Inflammatory macrophage (primary cell): ENCODE data around the gene DHX8.
"Not testable (repeated sequence)": the region's sequence is repeated elsewhere in the genome, so short reads cannot be mapped to it uniquely, and the experiment has no call there.

ENCODE experiments used
- DNase-seq, 2 donors: peaks; one replicate each; pipeline ENCODE4 v3.0.0-alpha.2; 2020 to 2022

DHX8 gene

DNA sequence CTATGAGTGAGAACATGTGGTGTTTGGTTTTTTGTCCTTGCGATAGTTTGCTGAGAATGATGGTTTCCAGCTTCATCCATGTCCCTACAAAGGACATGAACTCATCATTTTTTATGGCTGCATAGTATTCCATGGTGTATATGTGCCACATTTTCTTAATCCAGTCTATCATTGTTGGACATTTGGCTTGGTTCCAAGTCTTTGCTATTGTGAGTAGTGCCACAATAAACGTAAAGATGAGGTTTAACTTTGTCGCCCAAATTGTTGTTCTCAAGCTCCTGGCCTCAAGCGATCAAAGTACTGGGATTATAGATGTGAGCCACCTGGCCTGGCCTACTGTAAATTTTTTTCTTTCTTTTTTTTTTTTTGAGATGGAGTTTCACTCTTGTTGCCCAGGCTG lies 21.2 kb upstream of the DHX8 start:
- DNase-seq = not testable (repeated sequence)

DNA sequence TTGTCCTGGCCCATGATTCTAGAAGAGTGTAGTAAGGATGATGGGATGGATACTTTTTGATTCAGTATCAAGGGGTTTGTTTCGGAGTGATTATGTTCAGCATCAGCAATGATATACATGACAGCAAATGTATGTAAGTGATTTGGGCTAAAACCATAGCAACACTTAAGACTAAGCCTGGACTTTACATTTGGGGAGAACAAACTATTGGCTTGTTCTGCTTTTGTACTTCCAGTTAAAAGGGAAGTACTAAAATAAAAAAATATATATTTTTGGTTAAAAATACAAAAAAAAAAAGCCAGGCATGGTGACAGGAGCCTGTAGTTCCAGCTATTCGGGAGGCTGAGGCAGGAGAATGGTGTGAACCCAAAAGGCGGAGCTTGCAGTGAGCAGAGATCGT lies 20.5 kb upstream of the DHX8 start:
- peak; percentile 51 to 74 for DNase-seq

DNA sequence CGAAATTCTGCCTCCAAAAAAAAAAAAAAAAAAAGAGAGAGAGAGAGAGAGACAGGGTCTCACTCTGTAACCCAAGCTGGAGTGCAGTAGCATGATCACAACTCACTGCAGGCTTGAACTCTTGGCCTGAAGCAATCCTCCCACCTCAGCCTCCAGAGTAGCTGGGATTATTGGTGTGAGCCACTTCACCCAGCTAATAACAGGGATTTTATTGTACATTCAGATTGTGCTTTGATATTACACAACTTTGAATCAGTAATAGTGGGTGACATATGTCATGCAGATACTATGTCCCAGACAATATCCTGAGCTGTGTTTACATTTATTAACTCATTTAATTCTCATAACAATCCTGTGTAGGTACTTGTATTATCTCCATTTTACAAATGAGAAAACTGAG lies 19.7 kb upstream of the DHX8 start:
- no peak for DNase-seq

DNA sequence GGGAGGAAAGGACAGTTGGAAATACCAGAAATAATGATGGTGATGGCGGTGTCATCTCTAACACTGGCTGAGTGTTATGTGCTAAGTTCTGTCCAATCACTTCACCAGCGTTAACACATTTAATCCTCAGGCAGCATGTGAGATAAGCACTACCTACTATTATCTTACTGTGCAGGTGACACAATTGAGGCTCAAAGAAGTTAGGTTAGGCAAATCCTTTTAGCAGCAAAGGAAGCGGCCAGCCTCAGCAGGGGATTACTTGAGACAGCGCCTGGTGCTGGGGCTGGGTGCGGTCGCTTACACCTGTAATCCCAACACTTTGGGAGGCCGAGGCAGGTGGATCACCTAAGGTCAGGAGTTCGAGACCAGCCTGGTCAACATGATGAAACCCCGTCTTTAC lies 18.7 kb upstream of the DHX8 start:
- DNase-seq = no peak

DNA sequence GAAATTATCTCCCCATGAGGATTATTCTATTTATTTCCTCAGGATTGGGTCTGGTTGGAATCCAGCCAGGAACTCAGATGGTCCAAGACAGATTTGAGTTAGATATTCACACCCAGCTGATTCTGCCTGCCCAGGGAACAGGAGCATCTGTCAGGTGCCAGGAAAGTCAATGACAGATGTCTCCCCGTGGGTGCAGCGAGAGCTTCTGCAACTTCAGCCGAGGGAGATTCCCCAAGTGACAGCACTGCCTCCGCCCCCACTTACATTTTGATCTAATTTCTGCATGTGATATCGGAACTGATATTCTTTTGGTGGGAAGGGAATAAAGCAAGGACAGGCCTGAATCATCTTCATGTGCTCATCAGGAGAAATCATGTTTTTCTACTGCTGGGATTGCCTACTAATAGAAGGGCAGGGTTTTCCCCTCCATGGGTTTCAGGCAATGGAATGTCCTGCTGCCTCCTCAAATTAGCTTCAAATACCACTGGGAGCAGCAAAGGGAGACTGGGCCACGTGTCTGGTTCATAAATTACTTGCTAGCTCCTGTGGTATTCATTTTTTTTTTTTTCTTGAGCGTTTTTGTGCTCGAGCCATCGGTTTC lies 15.7 kb upstream of the DHX8 start:
- DNase-seq = peak; percentile 72 to 96

DNA sequence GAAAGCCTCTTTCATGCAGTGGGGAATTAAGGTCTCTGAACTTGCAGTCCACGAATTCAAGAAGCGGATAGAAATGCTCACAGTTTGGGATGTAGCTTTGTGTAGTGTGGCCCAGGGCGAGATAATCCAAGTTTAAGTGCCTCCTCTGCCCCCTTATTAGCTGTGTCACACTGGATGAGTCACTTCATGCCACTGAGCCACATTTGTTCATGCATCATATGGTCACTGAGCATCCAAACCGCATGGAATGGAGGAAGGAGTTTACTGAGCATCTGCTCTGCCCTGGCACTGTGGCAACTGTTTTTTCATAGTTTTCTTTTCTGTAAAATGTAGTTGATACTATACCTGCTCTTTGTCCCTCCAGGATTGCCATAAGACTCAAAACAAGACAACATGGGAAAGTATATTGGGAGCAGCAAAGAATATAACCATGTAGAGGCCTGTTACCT lies 15.1 kb upstream of the DHX8 start:
- DNase-seq = peak; percentile 48 to 88

DNA sequence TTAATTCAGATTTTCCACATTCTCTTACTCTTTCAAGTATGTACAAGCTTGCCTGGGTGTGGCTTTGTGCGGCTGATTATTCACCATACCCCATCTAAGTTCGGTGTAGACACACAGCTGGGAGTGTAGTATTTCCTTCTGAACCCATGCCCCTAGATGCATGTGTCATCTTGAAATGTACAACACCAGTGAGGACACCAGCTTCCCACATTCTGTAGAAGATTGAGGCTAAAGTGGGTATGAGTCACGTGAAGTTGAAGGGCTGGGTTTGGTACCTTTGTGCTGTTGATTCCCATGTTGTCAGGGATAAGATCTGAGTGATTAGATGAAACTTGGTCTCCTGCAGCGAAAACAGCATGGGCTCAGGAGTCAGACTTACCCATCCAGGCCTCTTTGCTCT lies 14.6 kb upstream of the DHX8 start:
- peak; percentile 41 to 78 for DNase-seq

DNA sequence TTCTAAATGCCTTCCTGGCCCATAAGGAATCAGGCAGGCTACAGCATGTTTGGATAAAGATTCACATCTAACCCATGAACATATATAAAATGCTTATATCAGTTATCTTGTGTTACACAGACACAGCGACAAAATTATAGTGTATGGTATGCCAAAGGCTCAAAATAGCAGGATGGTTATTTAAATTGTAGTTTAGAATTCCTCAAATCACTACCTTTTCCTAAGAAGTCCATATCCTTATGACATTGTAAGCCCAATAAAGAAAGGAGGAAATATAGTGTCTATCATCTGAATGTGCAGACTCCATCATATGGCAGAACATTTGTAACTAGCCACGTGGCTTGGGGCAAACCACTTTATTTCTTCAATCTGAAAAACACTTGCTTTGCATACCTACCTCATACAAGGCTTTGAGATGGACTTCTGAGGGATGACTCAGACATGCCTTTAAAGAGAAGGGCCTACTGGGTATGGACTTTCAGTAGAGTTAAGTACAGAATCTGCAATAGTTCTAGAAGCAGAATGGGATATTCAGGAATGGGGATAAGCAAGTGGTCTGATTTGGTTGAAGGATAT lies 12.1 kb upstream of the DHX8 start:
- peak in 1 of 2 donors; percentile 21 for DNase-seq

DNA sequence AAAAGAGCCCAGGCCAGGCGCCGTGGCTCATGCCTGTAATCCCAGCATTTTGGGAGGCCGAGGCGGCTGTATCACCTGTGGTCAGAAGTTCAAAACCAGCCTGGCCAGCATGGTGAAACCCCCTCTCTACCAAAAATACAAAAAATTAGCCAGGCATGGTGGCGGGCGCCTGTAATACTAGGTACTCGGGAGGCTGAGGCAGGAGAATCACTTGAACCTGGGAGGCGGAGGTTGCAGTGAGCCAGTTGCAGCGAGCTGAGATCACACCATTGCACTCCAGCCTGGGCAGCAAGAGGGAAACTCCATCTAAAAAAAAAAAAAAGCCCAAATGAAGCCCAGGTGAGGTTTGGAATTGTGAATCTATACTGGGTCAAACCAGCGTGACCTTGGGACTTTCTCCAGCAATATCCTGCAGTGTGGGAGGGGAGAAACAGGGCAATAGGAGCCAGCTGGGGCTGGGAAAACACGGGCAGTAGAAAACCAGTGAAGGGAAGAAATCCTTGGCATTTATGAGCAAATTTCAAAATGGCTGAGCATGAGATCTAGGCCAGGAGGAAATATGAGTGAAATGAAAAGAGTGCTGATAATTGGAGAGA lies 8.2 kb upstream of the DHX8 start:
- no peak for DNase-seq

DNA sequence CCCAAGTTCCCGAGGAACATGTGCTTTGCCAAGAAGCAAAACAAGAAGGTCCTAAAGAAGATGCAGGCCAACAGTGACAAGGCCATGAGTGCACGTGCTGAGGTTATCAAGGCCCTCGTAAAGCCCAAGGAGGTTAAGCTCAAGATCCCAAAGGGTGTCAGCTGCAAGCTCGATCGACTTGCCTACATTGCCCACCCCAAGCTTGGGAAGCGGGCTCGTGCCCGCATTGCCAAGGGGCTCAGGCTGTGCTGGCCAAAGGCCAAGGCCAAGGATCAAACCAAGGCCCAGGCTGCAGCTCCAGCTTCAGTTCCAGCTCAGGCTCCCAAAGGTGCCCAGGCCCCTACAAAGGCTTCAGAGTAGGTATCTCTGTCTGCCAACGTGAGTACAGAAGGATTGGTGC lies 7.5 kb upstream of the DHX8 start:
- DNase-seq = not testable (repeated sequence)

DNA sequence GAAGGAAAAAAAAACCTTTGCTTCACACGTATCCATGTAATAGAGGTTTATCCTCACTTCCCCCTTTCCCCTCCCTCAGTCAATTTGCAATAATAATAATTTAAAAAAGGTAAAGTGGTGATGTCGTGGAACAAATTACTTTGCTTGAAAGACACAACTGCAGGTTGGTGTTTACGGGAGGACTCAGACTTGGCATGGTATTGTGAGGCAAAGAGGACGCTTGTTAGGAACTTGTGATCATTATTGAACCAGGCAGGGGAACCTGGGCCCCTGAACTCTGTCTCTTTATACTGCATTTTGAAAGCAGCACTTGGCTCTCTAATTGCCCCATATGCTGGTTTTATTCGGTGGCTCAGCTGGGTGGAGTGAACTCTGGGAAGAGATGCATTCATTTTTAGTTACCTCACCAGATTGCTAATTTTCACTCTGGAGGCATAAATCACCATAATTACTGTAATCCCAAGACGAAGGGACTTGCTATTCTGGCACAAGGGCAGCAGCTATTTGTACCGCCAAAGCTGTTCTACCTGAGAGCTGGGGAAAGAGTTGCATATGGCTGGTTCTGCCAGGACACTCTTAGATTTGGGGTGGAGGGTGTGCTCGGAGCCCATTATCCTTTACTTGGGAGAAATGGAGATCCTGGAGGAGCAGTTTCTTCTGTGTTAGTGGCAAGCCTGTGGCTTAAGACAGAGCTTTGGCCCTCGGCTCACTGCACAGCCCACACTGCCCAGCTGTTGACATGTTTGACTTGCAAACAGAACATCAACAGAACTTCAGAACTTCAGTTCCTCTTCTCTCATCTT lies 5.7 kb upstream of the DHX8 start:
- peak in 1 of 2 donors; percentile 23 for DNase-seq

DNA sequence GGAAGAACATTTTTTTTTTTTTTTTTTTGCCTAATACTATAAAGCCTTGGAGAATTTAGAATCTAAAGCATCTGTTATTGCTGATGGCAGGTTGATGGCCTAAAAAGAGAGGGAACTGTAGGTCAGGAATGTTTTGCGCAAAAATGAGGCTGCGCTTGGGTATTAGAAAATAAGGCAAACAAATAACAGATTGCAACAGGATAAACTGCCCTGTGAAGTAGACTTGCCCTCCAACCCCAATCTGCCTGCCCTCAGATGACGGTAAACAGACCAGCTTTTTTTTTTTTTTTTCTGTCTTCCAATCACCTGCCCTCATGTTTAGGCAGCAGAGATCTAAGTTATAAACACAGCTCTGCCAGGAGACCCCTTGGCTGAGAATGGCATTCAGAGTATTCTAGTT lies 3.8 kb upstream of the DHX8 start:
- no peak for DNase-seq

DNA sequence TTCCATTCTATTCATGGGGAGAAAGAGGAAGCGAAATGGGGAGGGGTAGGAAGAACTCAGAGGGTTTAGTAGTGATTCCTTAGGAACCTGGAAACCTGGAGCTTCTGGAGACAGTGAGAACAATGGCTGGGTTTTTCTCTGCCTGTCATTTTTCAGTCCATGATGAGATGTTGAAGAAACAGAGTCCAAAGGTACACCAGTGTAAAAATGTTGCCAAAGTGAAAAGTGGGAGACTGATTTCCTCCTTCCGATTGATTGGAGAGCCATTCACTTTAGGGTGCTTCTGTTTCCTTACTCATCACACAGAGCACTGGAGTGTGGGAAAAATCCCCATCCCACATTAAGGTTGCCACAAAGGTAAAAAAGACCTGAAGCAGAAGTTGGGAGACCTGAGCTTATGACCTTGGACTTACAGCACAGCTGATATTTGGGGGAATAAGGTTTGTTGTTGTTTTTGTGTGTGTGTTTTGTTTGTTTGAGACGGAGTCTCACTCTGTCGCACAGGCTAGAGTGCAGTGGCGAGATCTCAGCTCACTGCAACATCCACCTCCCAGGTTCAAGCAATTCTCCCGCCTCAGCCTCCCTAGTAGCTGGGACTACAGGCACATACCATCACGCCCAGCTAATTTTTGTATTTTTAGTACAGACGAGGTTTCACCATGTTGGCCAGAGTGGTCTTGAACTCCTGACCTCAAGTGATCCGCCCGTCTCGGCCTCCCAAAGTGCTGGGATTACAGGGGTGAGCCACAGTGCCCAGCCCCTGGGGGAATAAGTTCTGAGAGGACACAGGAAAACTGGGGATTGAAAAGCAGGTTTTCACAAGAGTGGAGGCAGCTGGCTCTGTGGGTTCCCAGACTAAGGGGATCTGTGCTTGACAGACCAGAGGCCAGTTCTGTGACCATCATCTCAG lies 1.4 kb upstream of the DHX8 start:
- DNase-seq = no peak

DNA sequence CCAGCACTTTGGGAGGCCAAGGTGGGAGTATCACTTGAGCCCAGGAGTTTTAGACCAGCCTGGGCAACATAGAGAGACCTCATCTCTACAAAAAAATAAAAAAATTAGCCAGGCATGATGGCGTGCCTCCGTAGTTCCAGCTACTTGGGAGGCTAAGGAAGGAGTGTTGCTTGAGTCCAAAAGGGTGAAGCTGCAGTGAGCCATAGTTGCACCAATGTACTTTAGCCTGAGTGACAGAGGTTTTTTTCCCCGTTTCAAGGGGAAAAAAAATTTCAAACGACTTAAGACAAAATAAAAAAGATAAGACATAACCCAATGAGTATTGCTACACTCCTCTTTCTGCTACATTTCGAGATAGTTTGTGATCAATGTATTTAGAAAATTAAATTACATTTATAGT lies 6.8 kb downstream of the DHX8 start:
- DNase-seq = no peak

DNA sequence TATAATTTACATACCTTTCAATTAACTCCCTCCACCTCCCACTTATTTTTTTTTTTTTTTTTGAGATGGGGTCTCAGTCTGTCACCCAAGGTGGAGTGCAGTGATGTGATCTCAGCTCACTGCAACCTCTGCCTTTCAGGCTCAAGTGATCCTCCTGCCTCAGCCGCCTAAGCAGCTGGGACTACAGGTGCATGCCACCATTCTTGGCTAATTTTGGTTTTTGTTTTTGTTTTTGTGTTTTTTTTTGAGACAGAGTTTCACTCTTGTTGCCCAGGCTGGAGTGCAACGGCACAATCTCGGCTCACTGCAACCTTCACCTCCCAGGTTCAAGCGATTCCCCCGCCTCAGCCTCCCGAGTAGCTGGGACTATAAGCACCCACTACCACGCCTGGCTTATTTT lies 25.7 kb downstream of the DHX8 start:
- not testable (repeated sequence) for DNase-seq

DNA sequence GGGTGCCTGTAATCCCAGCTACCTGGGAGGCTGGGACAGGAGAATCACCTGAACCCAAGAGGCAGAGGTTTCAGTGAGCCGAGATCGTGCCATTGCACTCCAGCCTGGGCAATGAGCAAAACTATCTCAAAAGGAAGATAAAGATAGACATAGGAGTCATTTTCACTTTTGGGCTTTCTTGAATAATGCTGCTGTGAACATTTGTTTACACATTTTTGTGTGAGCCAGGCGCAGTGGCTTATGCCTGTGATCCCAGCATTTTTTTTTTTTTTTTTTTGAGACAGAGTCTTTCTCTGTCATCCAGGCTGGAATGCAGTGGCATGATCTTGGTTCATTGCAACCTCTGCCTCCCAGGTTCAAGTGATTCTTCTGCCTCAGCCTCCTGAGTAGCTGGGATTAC lies 27.4 kb downstream of the DHX8 start:
- not testable (repeated sequence) for DNase-seq

DNA sequence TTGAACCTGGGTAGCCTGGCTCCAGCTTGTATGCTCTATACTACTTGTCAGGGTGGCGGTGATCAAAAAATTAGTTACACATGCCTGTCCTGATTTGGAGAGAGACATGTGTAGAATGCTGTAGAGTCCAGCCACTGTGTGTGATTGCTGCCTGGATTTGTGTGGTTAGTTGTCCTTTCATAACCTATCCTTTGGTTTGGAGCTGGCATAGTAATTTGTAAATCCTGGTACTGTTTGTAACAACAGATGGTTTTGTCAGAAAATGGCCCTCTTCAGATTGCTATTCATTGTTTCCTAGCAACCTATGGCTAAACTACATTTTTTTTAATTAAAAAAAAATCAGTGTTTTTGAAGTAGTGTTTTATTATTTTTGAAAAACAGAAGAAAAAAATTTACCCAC lies 31.9 kb downstream of the DHX8 start:
- no peak for DNase-seq

DNA sequence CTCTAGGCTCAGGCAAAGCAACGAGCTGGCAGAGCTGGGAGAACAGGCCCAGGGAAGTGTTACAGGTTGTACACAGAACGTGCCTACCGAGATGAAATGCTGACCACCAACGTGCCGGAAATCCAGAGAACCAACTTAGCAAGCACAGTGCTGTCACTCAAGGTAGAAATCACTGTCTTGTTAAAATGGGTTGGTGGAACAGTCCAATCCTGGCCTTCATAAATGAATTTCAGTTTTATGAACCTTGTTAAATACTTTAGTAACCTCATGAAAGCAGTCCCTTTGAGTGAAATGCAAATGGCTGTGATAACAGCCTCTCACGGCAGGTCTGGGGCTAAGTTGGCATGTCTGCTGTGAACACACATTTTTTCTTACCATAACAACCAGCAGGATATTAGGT lies 33.4 kb downstream of the DHX8 start:
- DNase-seq = no peak

DNA sequence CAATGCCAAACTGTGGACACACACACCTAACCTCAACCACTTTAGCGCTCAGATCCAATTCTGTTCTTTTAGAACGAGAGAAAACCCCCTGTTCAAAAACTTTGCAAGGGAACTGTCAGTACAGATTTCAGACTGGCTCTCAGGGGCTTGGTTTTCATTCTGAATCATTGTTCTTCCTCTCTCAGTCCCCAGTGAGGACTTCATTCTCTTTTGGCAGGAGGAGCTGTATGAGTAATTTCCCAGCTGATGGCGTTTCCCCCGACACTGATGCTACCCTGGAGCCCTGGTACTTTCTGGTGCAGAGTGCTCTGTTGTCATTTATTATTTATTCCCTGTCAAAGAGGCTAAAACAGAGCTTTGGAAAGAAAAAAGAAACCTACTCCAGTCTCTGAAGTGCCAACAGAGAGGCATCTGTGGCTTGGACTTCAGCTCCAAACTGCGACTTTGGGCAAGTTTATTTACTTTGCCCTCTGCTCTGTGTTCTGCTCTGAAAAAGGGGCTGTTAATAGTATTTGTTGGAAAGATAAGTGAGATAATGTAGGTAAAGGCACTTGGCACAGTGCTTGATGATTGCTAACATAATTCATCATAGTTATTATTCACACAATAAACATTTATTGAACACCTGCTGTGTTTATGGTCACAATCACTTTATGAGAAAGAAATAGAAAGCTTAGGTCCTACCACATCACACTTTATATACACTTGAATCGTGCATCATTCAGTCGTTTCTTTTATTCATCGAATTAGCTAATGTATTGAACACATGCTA lies 34.0 kb downstream of the DHX8 start:
- no peak for DNase-seq

DNA sequence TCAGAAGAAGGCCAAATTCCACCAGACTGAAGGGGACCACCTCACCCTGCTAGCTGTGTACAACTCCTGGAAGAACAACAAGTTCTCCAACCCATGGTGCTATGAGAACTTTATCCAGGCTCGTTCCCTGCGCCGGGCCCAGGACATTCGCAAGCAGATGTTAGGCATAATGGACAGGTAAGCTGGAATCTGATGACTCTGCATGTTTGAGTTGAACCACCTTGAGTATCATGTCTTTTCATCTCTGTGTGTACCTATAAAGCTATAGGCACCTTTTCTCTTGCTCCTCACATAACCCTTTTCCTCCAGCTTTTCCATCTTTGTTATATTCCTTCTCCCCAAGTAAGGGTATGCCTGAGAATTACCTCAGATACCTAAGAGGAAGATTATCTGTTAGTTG lies 37.6 kb downstream of the DHX8 start:
- DNase-seq = no peak

DNA sequence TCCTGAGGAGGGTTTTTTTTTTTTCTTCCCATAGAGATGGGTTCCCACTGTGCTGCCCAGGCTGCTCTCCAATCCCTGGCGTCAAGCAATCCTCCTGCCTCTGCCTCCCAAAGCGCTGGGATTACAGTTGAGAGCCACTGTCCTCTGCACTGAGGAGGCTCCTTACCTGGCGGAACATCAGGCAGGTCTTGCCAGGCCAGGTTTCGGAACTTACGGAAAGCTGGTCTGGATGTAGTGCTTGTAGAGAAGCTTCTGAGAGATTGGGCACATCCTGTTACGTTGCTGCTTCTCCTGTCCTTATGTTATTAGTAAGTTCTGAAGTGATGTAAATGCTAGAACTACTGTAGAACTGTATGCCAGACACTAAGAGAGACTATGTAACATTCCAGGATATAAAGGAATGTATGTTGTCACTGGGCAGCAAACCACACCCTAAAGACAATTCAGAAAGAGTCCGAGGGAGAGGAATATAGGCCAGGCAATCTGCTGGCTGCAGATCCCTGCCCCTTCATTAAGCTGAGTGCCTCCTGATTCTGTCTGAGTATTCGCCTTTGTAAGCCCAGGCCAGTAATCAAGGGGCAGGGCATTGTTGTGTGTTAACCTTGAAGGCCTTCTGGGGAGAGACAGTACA lies 41.3 kb downstream of the DHX8 start:
- no peak for DNase-seq
